Measurements from ENCODE around the gene ZSCAN30. TPM values are rescaled to one million over a fixed set of nuclear protein-coding genes. Genes with fewer than 3 reads are reported as not detected.

Gene ZSCAN30
- total RNA-seq, 3 donors from 2014 or later (not counting 1 experiment from before 2014, with no cell fraction given), result 15.4 to 21.0 (median 16.4) TPM

- Histone ChIP-seq H3K9me3 (ENCODE audit: control insufficient read depth, insufficient read depth, low read length) (peaks cover 6% of the 10 kb centered on the region), H3K4me1 (ENCODE audit: control insufficient read depth, insufficient read depth, low read length) (peaks cover 1% of the 10 kb centered on the region), H3K4me3 (ENCODE audit: low read length) (no peak overlapping the region), H3K36me3 (ENCODE audit: control insufficient read depth, insufficient read depth, low read length) (peaks cover 21% of the 10 kb centered on the region), H3K27me3 (ENCODE audit: control insufficient read depth, insufficient read depth, low read length) (no peaks in the 10 kb centered on the region), H3K27ac (ENCODE audit: low read length) (no peak overlapping the region)
- no peak for ATAC-seq
- peaks cover 41 to 47% of the 10 kb centered on the region in 2 donors for H3K4me1 Mint-ChIP-seq
- H3K9me3 Mint-ChIP-seq, result peaks cover 0 to 3% of the 10 kb centered on the region in 2 donors
- no peaks in the 10 kb centered on the region for H3K27me3 Mint-ChIP-seq (ENCODE audit: low read depth in 2 of 2)
- 98% methylated on average over 2 of the region's 2 CpGs for WGBS (ENCODE audit: insufficient coverage)
- no peak overlapping the region for H3K27ac Mint-ChIP-seq
- TF ChIP-seq CTCF (IDR thresholded peaks at IDR 0.05), result no peak
- intact Hi-C loops (cut with micrococcal nuclease), result no loop called here
- peaks cover 7% of the 10 kb centered on the region for H3K36me3 Mint-ChIP-seq
- H3K4me3 Mint-ChIP-seq, result no peak overlapping the region
- no peak for DNase-seq
Measured at GRCh38 chr18:35296060-35296459, 6.0 kb upstream of the ZSCAN30 start.

- Mint-ChIP-seq H3K9me3 (no peaks in the 10 kb centered on the region), H3K4me1 (peaks cover 65 to 66% of the 10 kb centered on the region in 2 donors), H3K4me3 (peak overlapping the region; percentile 99), H3K36me3 (no peaks in the 10 kb centered on the region), H3K27ac (peak overlapping the region; percentile 97 to 98), H3K27me3 (ENCODE audit: low read depth in 2 of 2) (no peaks in the 10 kb centered on the region)
- ATAC-seq (no peak), DNase-seq (no peak)
- Histone ChIP-seq H3K36me3 (ENCODE audit: control insufficient read depth, insufficient read depth, low read length) (peaks cover 11% of the 10 kb centered on the region), H3K27me3 (ENCODE audit: control insufficient read depth, insufficient read depth, low read length) (no peaks in the 10 kb centered on the region), H3K4me1 (ENCODE audit: control insufficient read depth, insufficient read depth, low read length) (peaks cover 17% of the 10 kb centered on the region), H3K27ac (ENCODE audit: low read length) (peak overlapping the region; percentile 75), H3K9me3 (ENCODE audit: control insufficient read depth, insufficient read depth, low read length) (no peaks in the 10 kb centered on the region), H3K4me3 (ENCODE audit: low read length) (no peak overlapping the region)
- no peak for TF ChIP-seq CTCF (IDR thresholded peaks at IDR 0.05)
- 100% methylated on average over 2 of the region's 2 CpGs for WGBS (ENCODE audit: insufficient coverage)
- intact Hi-C loops (cut with micrococcal nuclease), result no loop called here
Measured at GRCh38 chr18:35291166-35291565, 1.1 kb upstream of the ZSCAN30 start.

- Histone ChIP-seq H3K9me3 (ENCODE audit: control insufficient read depth, insufficient read depth, low read length) (no peaks in the 10 kb centered on the region), H3K4me3 (ENCODE audit: low read length) (peak overlapping the region; percentile 61), H3K27ac (ENCODE audit: low read length) (peak overlapping the region; percentile 75), H3K27me3 (ENCODE audit: control insufficient read depth, insufficient read depth, low read length) (no peaks in the 10 kb centered on the region), H3K4me1 (ENCODE audit: control insufficient read depth, insufficient read depth, low read length) (peaks cover 17% of the 10 kb centered on the region), H3K36me3 (ENCODE audit: control insufficient read depth, insufficient read depth, low read length) (peaks cover 2% of the 10 kb centered on the region)
- intact Hi-C loops (cut with micrococcal nuclease), result loop anchor here (1.0 kb wide), 3 partner anchors 22 to 55 kb away; partner anchors contain the start of gene ZNF24
- TF ChIP-seq CTCF (IDR thresholded peaks at IDR 0.05), result no peak
- peak overlapping the region; percentile 99 for H3K4me3 Mint-ChIP-seq
- peak overlapping the region; percentile 97 to 98 for H3K27ac Mint-ChIP-seq
- ATAC-seq (peak; percentile 13 to 32 (median 28)), DNase-seq (peak in 1 of 2 donors; percentile 25)
- 2% methylated on average over 6 of the region's 8 CpGs for WGBS (ENCODE audit: insufficient coverage)
- H3K27me3 Mint-ChIP-seq (ENCODE audit: low read depth in 2 of 2), result no peaks in the 10 kb centered on the region
- peaks cover 51 to 56% of the 10 kb centered on the region in 2 donors for H3K4me1 Mint-ChIP-seq
- no peaks in the 10 kb centered on the region for H3K36me3 Mint-ChIP-seq
- peaks cover 2 to 3% of the 10 kb centered on the region in 2 donors for H3K9me3 Mint-ChIP-seq
Measured at GRCh38 chr18:35289727-35290093, 319 bp downstream of the ZSCAN30 start.

DNA sequence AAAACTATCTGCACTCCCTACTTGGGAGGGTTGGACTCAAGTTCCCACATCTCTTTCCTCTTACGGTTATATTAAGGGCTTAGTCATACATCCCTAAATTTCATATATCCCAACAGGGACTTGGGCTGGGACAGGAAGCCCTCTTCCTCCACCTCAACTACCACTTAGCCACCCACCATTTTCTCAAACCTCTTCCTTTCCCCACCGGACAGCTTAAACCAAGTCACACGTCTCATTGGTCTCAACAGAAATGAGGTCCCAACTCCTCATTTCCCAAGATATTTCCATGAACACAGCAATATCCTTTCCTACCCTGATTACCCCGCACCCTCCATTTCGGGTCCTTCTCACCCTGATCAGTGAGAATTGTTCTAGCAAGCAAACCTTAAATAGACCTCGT lies 736 bp downstream of the ZSCAN30 start:
- H3K9me3 ChIP-seq (ENCODE audit: control insufficient read depth, insufficient read depth, low read length), result no peaks in the 10 kb centered on the region
- no peaks in the 10 kb centered on the region for H3K27me3 ChIP-seq (ENCODE audit: control insufficient read depth, insufficient read depth, low read length)
- TF ChIP-seq CTCF (IDR thresholded peaks at IDR 0.05), result no peak
- H3K36me3 ChIP-seq (ENCODE audit: control insufficient read depth, insufficient read depth, low read length), result peaks cover 2% of the 10 kb centered on the region
- Mint-ChIP-seq H3K4me1 (peaks cover 47 to 52% of the 10 kb centered on the region in 2 donors), H3K4me3 (peak overlapping the region; percentile 99), H3K36me3 (no peaks in the 10 kb centered on the region), H3K27ac (peak overlapping the region; percentile 97 to 98), H3K27me3 (ENCODE audit: low read depth in 2 of 2) (no peaks in the 10 kb centered on the region), H3K9me3 (peaks cover 2 to 3% of the 10 kb centered on the region in 2 donors)
- peak overlapping the region; percentile 61 for H3K4me3 ChIP-seq (ENCODE audit: low read length)
- 8% methylated on average over 6 of the region's 6 CpGs for WGBS (ENCODE audit: insufficient coverage)
- peak in 1 of 2 donors; percentile 24 for DNase-seq
- intact Hi-C loops (cut with micrococcal nuclease), result no loop called here
- peak overlapping the region; percentile 75 for H3K27ac ChIP-seq (ENCODE audit: low read length)
- ATAC-seq, result no peak
- peaks cover 17% of the 10 kb centered on the region for H3K4me1 ChIP-seq (ENCODE audit: control insufficient read depth, insufficient read depth, low read length)
